ENCODE data around the gene SCN5A. TPM values are rescaled to one million over a fixed set of nuclear protein-coding genes. Genes with fewer than 3 reads are reported as not detected.

SCN5A gene
- total and polyA plus RNA-seq, 2 experiments from 2014 or later, result 10.2 to 10.6 TPM

- no peak for ATAC-seq
- H3K36me3 ChIP-seq (ENCODE audit: insufficient read depth), result no peaks in the 10 kb centered on the region
- no peak overlapping the region for H3K4me3 ChIP-seq
- no peaks in the 10 kb centered on the region for H3K27me3 ChIP-seq (ENCODE audit: insufficient read depth)
- H3F3A ChIP-seq (replicated peaks; ENCODE audit: low read depth), result no peaks in the 10 kb centered on the region
- peaks cover 15% of the 10 kb centered on the region; the same call in 2 of the 3 replicates for H3K36me3 Mint-ChIP-seq (ENCODE audit: low read depth)
- no peak overlapping the region for H3K4me3 Mint-ChIP-seq
- TF ChIP-seq ZNF114 (CRISPR knock-in tag; IDR thresholded peaks at IDR 0.05) (no peak), ZNF462 (CRISPR knock-in tag; IDR thresholded peaks at IDR 0.05) (no peak), EZH2 (IDR thresholded peaks at IDR 0.05; ENCODE audit: low read depth, unreplicated experiment) (no peak), ZNF331 (CRISPR knock-in tag; IDR thresholded peaks at IDR 0.05; ENCODE audit: low read depth) (no peak), CREB1 (CRISPR knock-in tag; IDR thresholded peaks at IDR 0.05; ENCODE audit: low read depth) (no peak), NANOG (IDR thresholded peaks at IDR 0.05; ENCODE audit: borderline replicate concordance) (no peak), REST (IDR thresholded peaks at IDR 0.05; ENCODE audit: unreplicated experiment) (no peak), CTCF (conservative IDR thresholded peaks at IDR 0.05; ENCODE audit: low read depth in 2 of 2) (no peak), JUNB (IDR thresholded peaks at IDR 0.05; ENCODE audit: unreplicated experiment) (no peak), ETS1 (IDR thresholded peaks at IDR 0.05) (no peak)
- H3K4me1 Mint-ChIP-seq, result no peaks in the 10 kb centered on the region; the same call in 2 of the 3 replicates
- DNase-seq (ENCODE audit: low spot score), result no peak
- H4K20me1 ChIP-seq (replicated peaks; ENCODE audit: insufficient read depth), result no peaks in the 10 kb centered on the region
- no peaks in the 10 kb centered on the region for H3K9me2 ChIP-seq (ENCODE audit: insufficient read depth)
- H3K4me1 ChIP-seq (ENCODE audit: insufficient read depth), result no peaks in the 10 kb centered on the region
- no peak overlapping the region for H3K4me2 ChIP-seq
- H2AFZ ChIP-seq, result no peak overlapping the region
- H3K9me3 Mint-ChIP-seq, result no peaks in the 10 kb centered on the region
- no peak overlapping the region for H3K27ac ChIP-seq (ENCODE audit: low read depth)
- H3K79me2 ChIP-seq (replicated peaks; ENCODE audit: insufficient read depth), result no peaks in the 10 kb centered on the region
- H3K27ac Mint-ChIP-seq, result no peak overlapping the region
- peaks cover 3% of the 10 kb centered on the region for H3K27me3 Mint-ChIP-seq (ENCODE audit: insufficient read depth, low read depth, poor library complexity)
Measured at GRCh38 chr3:38602576-38603250, 46.8 kb downstream of the SCN5A start.
